GM20000 (cell line): ENCODE results near the gene TMPRSS11A.

Source experiments
- DNase-seq: peaks from one replicate; pipeline ENCODE4 v3.0.0; 2012; ENCODE audit warnings: low spot score
- CTCF ChIP-seq: IDR thresholded peaks from 2 replicates; pipeline ENCODE4 v1.5.1; 2012; ENCODE audit warnings: mild to moderate bottlenecking, control low read depth; ENCODE audit errors: extremely low read depth, missing control alignments

TMPRSS11A gene

GRCh38 chr4:67933038-67933437 is 30.3 kb downstream of the TMPRSS11A start:
- no peak for TF ChIP-seq CTCF
- no peak for DNase-seq

GRCh38 chr4:67931256-67931655 is 32.0 kb downstream of the TMPRSS11A start:
- TF ChIP-seq CTCF: no peak
- no peak for DNase-seq

GRCh38 chr4:67929426-67929825 is 33.9 kb downstream of the TMPRSS11A start:
- TF ChIP-seq CTCF: no peak
- DNase-seq: no peak

- TF ChIP-seq CTCF: no peak
- DNase-seq: no peak
These were observed 34.7 kb downstream of the TMPRSS11A start for GRCh38 chr4:67928546-67928945.

- TF ChIP-seq CTCF: no peak
- DNase-seq: no peak
These were observed 36.0 kb downstream of the TMPRSS11A start for GRCh38 chr4:67927251-67927650.

GRCh38 chr4:67926485-67926884 is 36.8 kb downstream of the TMPRSS11A start:
- TF ChIP-seq CTCF: no peak

GRCh38 chr4:67922697-67923096 is 40.6 kb downstream of the TMPRSS11A start:
- no peak for TF ChIP-seq CTCF
- DNase-seq: no peak

More at GRCh38 chr4:67926485-67926884, 36.8 kb downstream of the TMPRSS11A start:
- DNase-seq: no peak
